BE2C (cell line): Measurements from ENCODE around the gene GALNT6.

ENCODE experiments used
- DNase-seq: peaks from one replicate; pipeline ENCODE4 v3.0.0-alpha.2; 2020
- H3K27me3 ChIP-seq: fragments of 250-450 bp; sonication (Bioruptor Pico); 2 replicates; pipeline ENCODE4 v1.5.1; 2020; ENCODE audit warnings: mild to moderate bottlenecking
- H3K36me3 ChIP-seq: fragments of 250-450 bp; sonication (Bioruptor Pico); 2 replicates; pipeline ENCODE4 v1.5.1; 2020; ENCODE audit warnings: mild to moderate bottlenecking
- H3K4me1 ChIP-seq: fragments of 250-450 bp; sonication (Bioruptor Pico); 2 replicates; pipeline ENCODE4 v1.5.1; 2020
- H3K4me3 ChIP-seq: 2 replicates; pipeline ENCODE4 v1.5.1; 2011; ENCODE audit warnings: low read depth, low read length
- H3K9me3 ChIP-seq: fragments of 250-450 bp; sonication (Bioruptor Pico); 2 replicates; pipeline ENCODE4 v1.5.1; 2020
- TF ChIP-seq, protein P1 (sequence below): IDR thresholded peaks from 2 replicates; pipeline ENCODE4 v1.5.1; 2012; ENCODE audit warnings: mild to moderate bottlenecking, low read depth, low read length

Gene GALNT6

GRCh38 chr12:51409846-51410245 is 18.6 kb upstream of the GALNT6 start:
- H3K4me1 ChIP-seq, result peaks cover 53% of the 10 kb centered on the region
- no peaks in the 10 kb centered on the region for H3K9me3 ChIP-seq
- H3K4me3 ChIP-seq, result peak overlapping the region; percentile 17; the same call in 1 of the 2 replicates
- no peaks in the 10 kb centered on the region for H3K36me3 ChIP-seq
- no peaks in the 10 kb centered on the region for H3K27me3 ChIP-seq
- TF ChIP-seq, protein P1, sequence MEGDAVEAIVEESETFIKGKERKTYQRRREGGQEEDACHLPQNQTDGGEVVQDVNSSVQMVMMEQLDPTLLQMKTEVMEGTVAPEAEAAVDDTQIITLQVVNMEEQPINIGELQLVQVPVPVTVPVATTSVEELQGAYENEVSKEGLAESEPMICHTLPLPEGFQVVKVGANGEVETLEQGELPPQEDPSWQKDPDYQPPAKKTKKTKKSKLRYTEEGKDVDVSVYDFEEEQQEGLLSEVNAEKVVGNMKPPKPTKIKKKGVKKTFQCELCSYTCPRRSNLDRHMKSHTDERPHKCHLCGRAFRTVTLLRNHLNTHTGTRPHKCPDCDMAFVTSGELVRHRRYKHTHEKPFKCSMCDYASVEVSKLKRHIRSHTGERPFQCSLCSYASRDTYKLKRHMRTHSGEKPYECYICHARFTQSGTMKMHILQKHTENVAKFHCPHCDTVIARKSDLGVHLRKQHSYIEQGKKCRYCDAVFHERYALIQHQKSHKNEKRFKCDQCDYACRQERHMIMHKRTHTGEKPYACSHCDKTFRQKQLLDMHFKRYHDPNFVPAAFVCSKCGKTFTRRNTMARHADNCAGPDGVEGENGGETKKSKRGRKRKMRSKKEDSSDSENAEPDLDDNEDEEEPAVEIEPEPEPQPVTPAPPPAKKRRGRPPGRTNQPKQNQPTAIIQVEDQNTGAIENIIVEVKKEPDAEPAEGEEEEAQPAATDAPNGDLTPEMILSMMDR, result no peak
- peak; percentile 88 for DNase-seq

- TF ChIP-seq, protein P1, result no peak
- Histone ChIP-seq H3K4me1 (peaks cover 60% of the 10 kb centered on the region), H3K36me3 (no peaks in the 10 kb centered on the region), H3K9me3 (no peaks in the 10 kb centered on the region), H3K4me3 (no peak overlapping the region), H3K27me3 (no peaks in the 10 kb centered on the region)
- DNase-seq, result no peak
These were observed 16.4 kb upstream of the GALNT6 start for GRCh38 chr12:51407604-51408003.

DNA sequence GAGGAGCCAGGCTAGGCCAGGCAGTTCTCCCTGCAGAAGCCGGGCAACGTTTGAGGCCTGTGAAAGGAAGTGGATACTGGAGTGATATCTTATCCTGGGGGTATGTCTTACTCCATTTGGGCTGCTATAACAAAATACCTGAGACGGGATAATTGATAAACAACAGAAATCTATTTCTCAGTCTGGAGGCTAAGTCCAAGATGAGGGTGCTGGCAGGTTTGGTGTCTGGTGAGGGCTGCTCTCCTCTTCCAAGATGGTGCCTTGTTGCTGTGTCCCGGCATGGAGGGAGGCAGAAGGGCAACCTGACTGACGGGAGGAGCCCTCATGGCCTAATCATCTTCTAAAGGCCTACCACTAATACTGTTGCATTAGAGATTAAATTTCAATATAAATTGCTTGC is 15.7 kb upstream of the GALNT6 start:
- TF ChIP-seq, protein P1, result no peak

DNA sequence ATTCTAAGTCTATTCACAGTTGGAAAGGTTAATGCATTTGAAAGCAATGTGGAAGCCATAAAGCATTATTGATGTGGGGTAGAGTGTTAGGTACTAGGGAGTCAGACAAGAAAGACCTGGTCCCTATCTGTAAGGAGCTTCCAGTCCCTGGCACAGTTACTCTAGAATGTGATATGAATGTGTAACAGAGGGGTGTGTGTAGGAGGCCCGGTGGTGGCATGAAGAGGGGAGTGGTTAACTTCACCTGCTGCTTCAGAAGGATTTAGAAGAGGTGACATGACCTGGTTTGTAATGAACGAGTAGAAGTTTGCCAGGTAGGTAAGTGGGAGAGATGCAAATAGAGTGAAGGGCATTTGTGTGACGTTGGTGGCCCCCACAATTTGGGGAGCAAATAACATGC is 15.1 kb upstream of the GALNT6 start:
- TF ChIP-seq, protein P1, result no peak
- Histone ChIP-seq H3K27me3 (no peaks in the 10 kb centered on the region), H3K4me1 (peaks cover 58% of the 10 kb centered on the region)

More for the DNA sequence above, 15.7 kb upstream of the GALNT6 start:
- DNase-seq, result no peak
- Histone ChIP-seq H3K4me3 (no peak overlapping the region), H3K27me3 (no peaks in the 10 kb centered on the region), H3K4me1 (peaks cover 58% of the 10 kb centered on the region), H3K36me3 (no peaks in the 10 kb centered on the region), H3K9me3 (no peaks in the 10 kb centered on the region)

DNA sequence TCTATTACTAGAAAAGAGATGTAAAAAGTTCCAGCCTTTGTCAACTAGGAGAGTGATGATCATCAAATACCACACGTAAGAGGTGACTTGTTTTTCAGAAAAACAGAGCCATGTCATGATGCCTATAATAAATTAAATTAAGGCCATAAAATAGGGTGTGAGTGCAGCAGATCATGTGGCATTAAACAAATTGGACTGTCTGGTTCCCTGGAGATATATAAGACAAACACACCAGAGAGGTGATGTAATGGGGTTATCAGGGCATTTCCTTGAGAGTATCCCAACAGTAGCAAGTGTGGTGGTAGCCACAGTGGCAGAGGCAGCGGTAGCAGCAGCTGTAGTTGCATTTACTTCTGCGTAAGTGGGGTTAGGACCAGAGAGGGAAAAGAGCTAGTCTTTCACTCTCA is 14.6 kb upstream of the GALNT6 start:
- Histone ChIP-seq H3K9me3 (no peaks in the 10 kb centered on the region), H3K4me1 (peaks cover 58% of the 10 kb centered on the region), H3K27me3 (no peaks in the 10 kb centered on the region), H3K36me3 (no peaks in the 10 kb centered on the region), H3K4me3 (no peak overlapping the region)
- DNase-seq, result peak; percentile 81
- TF ChIP-seq, protein P1, result no peak

More for the DNA sequence above, 15.1 kb upstream of the GALNT6 start:
- H3K4me3 ChIP-seq, result no peak overlapping the region
- no peaks in the 10 kb centered on the region for H3K9me3 ChIP-seq
- DNase-seq, result no peak
- H3K36me3 ChIP-seq, result no peaks in the 10 kb centered on the region

DNA sequence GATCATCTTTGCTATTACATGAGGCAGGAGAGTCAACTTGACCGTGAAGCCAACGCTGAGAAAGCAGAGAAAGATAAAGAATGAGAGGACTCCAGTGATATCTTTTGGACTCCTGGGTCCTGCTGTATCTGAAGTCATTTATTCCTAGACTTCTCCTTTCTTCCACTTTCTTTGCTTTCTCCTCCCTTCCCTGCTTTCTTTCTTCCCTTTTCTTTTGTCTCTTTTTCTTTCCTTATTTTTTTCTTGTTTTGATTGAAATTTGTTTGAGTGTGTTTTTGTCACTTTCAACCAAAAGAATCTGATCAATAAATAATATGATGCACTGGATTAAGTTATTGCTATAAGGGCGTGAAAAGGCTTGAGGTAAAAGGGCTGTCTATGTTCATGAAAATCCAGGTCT is 13.4 kb upstream of the GALNT6 start:
- TF ChIP-seq, protein P1, result no peak
- Histone ChIP-seq H3K4me3 (no peak overlapping the region), H3K27me3 (no peaks in the 10 kb centered on the region), H3K9me3 (no peaks in the 10 kb centered on the region), H3K36me3 (no peaks in the 10 kb centered on the region), H3K4me1 (peaks cover 55% of the 10 kb centered on the region)
- DNase-seq, result no peak
